Sigmoid colon (tissue), 4 donors: ENCODE measurements around the gene MAPRE2.

Experiments
- POLR2AphosphoS5 ChIP-seq, 4 donors: sonication (generic); formaldehyde crosslinking; IDR thresholded peaks; one replicate each; pipeline ENCODE4 v1.6.1; 2017; ENCODE audit warnings: antibody characterized with exemption in 4 of 4
- TF ChIP-seq, protein P1 (sequence below), 4 experiments: fragments of 450-650 bp in 3 of 4; fragments of 200-600 bp in 1 of 4; IDR thresholded peaks; one replicate each; pipeline ENCODE4 v1.5.1; 2016 to 2019; ENCODE audit warnings: antibody characterized with exemption in 4 of 4, mild to moderate bottlenecking in 3 of 4, moderate library complexity in 2 of 4

DNA sequence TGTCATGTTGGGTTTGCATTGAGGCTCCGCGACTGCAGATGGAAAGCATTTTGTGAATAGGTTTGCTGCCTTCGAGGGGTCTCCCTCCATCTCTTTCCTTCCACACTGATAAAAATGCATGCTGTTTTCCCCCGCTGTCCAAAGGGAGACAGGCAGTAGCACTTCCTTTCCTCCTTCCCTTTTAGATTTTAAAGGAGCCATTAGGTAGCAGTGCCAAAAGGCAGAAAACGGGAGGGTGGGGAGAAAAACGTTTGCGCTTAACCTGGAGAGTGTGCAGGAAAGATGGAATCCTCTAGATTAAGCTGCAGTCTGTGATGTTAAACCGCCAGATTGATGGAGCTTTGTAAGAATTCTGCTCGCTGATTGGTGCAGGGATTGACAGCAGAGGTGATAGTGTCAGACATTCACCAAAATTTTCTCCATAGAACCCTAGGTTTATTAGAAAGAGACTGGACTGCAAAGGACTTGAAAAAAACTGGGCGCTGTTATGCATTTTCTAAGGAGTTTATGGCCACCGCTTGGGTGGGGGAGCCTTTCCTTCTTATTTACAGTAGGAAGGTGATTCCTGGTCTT, 688 bp downstream of the MAPRE2 start:
- TF ChIP-seq, protein P1, sequence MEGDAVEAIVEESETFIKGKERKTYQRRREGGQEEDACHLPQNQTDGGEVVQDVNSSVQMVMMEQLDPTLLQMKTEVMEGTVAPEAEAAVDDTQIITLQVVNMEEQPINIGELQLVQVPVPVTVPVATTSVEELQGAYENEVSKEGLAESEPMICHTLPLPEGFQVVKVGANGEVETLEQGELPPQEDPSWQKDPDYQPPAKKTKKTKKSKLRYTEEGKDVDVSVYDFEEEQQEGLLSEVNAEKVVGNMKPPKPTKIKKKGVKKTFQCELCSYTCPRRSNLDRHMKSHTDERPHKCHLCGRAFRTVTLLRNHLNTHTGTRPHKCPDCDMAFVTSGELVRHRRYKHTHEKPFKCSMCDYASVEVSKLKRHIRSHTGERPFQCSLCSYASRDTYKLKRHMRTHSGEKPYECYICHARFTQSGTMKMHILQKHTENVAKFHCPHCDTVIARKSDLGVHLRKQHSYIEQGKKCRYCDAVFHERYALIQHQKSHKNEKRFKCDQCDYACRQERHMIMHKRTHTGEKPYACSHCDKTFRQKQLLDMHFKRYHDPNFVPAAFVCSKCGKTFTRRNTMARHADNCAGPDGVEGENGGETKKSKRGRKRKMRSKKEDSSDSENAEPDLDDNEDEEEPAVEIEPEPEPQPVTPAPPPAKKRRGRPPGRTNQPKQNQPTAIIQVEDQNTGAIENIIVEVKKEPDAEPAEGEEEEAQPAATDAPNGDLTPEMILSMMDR (IDR thresholded peaks at IDR 0.05): no peak
- TF ChIP-seq POLR2AphosphoS5 (IDR thresholded peaks at IDR 0.05): no peak
